Prostate gland (tissue), 2 donors: ENCODE measurements around the gene SLC16A11.

ENCODE experiments used
- POLR2A ChIP-seq: fragments of 450-650 bp; IDR thresholded peaks from one replicate; pipeline ENCODE4 v1.6.1; 2016; ENCODE audit warnings: antibody characterized with exemption, mild to moderate bottlenecking
- POLR2AphosphoS5 ChIP-seq: sonication (generic); formaldehyde crosslinking; IDR thresholded peaks from one replicate; pipeline ENCODE4 v1.6.1; 2017; ENCODE audit warnings: antibody characterized with exemption
- TF ChIP-seq, protein P1 (sequence below), 4 experiments: fragments of 200-600 bp in 2 of 4; fragments of 450-650 bp in 2 of 4; sonication (generic) in 2 of 4; IDR thresholded peaks; 1 replicate in 3 of 4; 2 replicates in 1 of 4; pipeline ENCODE4 v1.5.1; 2016 to 2019; ENCODE audit warnings: antibody characterized with exemption in 4 of 4, mild to moderate bottlenecking in 2 of 4, moderate library complexity in 2 of 4

DNA sequence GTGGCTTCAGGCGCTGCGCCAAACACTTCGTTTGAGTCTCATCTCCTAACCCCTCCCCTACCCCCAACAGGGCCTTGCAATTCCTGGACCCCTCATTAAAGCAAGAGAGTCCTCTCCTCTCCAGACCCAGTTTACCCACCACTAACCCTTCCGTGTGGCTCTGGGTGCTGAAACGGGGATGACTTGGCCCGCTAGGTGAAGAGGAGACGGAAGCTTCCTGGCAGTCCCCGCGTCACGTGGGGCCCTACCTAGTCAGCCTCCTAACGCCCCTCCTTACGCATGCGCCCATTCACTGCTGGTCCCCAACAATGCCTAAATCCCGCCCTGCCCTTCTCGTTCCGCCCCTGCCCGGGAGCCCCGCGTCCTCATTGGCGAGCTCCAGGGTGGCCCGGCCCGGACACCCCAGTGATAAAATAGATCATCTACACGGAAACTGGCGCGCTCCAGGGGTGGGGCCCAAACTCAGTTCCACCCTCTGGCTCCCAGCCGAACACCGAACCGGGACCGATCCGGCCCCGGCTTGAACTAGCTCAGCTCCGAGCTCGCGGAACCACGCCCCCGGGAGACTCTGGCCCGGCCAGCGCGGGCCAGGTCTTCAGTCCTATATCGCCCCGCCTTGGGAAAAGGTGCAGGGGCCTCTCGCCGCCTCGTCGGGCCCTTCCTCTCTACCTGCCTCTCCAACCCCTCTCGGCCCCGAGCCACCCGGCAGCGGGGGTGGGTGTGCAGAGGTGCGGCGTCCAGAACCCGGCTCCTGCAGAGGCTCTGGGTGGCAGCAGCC lies 8.1 kb downstream of the SLC16A11 start, which contains the start of gene SLC16A13:
- TF ChIP-seq POLR2A (peak; percentile 79), POLR2AphosphoS5 (peak; percentile 96)
- TF ChIP-seq, protein P1, sequence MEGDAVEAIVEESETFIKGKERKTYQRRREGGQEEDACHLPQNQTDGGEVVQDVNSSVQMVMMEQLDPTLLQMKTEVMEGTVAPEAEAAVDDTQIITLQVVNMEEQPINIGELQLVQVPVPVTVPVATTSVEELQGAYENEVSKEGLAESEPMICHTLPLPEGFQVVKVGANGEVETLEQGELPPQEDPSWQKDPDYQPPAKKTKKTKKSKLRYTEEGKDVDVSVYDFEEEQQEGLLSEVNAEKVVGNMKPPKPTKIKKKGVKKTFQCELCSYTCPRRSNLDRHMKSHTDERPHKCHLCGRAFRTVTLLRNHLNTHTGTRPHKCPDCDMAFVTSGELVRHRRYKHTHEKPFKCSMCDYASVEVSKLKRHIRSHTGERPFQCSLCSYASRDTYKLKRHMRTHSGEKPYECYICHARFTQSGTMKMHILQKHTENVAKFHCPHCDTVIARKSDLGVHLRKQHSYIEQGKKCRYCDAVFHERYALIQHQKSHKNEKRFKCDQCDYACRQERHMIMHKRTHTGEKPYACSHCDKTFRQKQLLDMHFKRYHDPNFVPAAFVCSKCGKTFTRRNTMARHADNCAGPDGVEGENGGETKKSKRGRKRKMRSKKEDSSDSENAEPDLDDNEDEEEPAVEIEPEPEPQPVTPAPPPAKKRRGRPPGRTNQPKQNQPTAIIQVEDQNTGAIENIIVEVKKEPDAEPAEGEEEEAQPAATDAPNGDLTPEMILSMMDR (IDR thresholded peaks at IDR 0.05), result peak in 1 of 4 experiments; percentile 20
